GM12878 (cell line): ENCODE results near the gene PUSL1. TPM values are rescaled to one million over a fixed set of nuclear protein-coding genes. Genes with fewer than 3 reads are reported as not detected.

Experiments
- ATAC-seq: fragments of 200-7000 bp; cut with Tn5 transposase; 3 replicates; pipeline ENCODE4 v1.9.1; 2020; ENCODE audit warnings: mild to moderate bottlenecking, moderate library complexity
- BruUV-seq: library from RNA; stranded (reverse); fragments of 400-500 nt; replicated peaks from 2 replicates; lab custom pipeline; 2021; lab: Mats Ljungman, UMichigan
- CTCF ChIA-PET: fragments of 300-600 bp; sonication (Branson Sonifier 250); formaldehyde crosslinking; extraction: SDS; loops from one replicate; lab custom pipeline; 2021; ENCODE audit warnings: inconsistent platforms; lab: Yijun Ruan, JAX
- POLR2A ChIA-PET: fragments of 350-600 bp; formaldehyde crosslinking; extraction: SDS; loops from one replicate; lab custom pipeline; 2021; ENCODE audit warnings: inconsistent platforms; lab: Charles Lee
- RAD21 ChIA-PET: fragments of 300-600 bp; sonication (Branson Sonifier 250); formaldehyde crosslinking; loops from one replicate; lab custom pipeline; 2023; ENCODE audit warnings: antibody characterized with exemption; ENCODE audit not compliant: unreplicated experiment; lab: Charles Lee
- SMC1A ChIA-PET: fragments of 300-600 bp; sonication (Branson Sonifier 250); formaldehyde crosslinking; loops from one replicate; lab custom pipeline; 2023; ENCODE audit not compliant: unreplicated experiment, uncharacterized antibody; lab: Charles Lee
- DNase-seq: peaks from one replicate; pipeline ENCODE4 v3.0.0-alpha.2; 2011; ENCODE audit warnings: low read depth, low spot score
- FAIRE-seq: peaks from 3 replicates; lab custom pipeline; 2011; peaks lifted over from hg19 to GRCh38; lab: Jason Lieb, UNC
- H2AFZ ChIP-seq: 2 replicates; pipeline ENCODE4 v1.6.0; 2011; ENCODE audit warnings: low read depth, low read length, control low read depth; ENCODE audit not compliant: control insufficient read depth
- H3K27ac ChIP-seq: 2 replicates; pipeline ENCODE4 v1.5.1; 2011; ENCODE audit warnings: control low read depth; ENCODE audit not compliant: control insufficient read depth, insufficient read depth
- H3K27me3 ChIP-seq, 2 experiments: replicated peaks in 1 of 2; 2 replicates each; pipeline versions ENCODE4 v1.6.0 to v1.6.1; 2011; ENCODE audit warnings: low read length in 1 of 2; ENCODE audit not compliant: control insufficient read depth in 2 of 2, insufficient read depth in 2 of 2
- H3K36me3 ChIP-seq, 2 experiments: 2 replicates each; pipeline ENCODE4 v1.5.1; 2011; ENCODE audit warnings: low read length in 1 of 2; ENCODE audit not compliant: control insufficient read depth in 2 of 2, insufficient read depth in 2 of 2
- H3K4me1 ChIP-seq: 2 replicates; pipeline ENCODE4 v1.6.1; 2011; ENCODE audit warnings: mild to moderate bottlenecking, low read length, moderate library complexity, mixed read lengths; ENCODE audit not compliant: control insufficient read depth, insufficient read depth
- H3K4me2 ChIP-seq: 2 replicates; pipeline ENCODE4 v1.6.0; 2011; ENCODE audit warnings: control low read depth; ENCODE audit not compliant: control insufficient read depth, insufficient read depth
- H3K4me3 ChIP-seq: fragments of 200-600 bp; sonication (generic); 2 replicates; pipeline ENCODE4 v1.5.1; 2016
- H3K79me2 ChIP-seq: 2 replicates; pipeline ENCODE4 v1.6.0; 2011; ENCODE audit warnings: low read length; ENCODE audit not compliant: control insufficient read depth, insufficient read depth
- H3K9ac ChIP-seq: 2 replicates; pipeline ENCODE4 v1.8.0; 2011; ENCODE audit warnings: low read length, control low read depth, mixed read lengths; ENCODE audit not compliant: control insufficient read depth, insufficient read depth
- H3K9me3 ChIP-seq: replicated peaks from 3 replicates; pipeline ENCODE4 v1.5.1; 2011; ENCODE audit warnings: mild to moderate bottlenecking, low read length; ENCODE audit not compliant: control insufficient read depth, insufficient read depth
- H4K20me1 ChIP-seq: 2 replicates; pipeline ENCODE4 v1.6.0; 2011; ENCODE audit not compliant: control insufficient read depth, insufficient read depth
- BCL11A ChIP-seq: IDR thresholded peaks from 2 replicates; pipeline ENCODE4 v1.6.1; 2011; ENCODE audit warnings: low read depth, low read length
- CEBPB ChIP-seq, 2 experiments: fragments of 150-350 bp in 1 of 2; IDR thresholded peaks; 2 replicates each; pipeline ENCODE4 v1.6.1; 2012 to 2014; ENCODE audit warnings: low read depth in 2 of 2, low read length in 2 of 2, borderline replicate concordance in 1 of 2, inconsistent platforms in 1 of 2
- KDM1A ChIP-seq: fragments of 200-600 bp; sonication (generic); IDR thresholded peaks from 2 replicates; pipeline ENCODE4 v1.6.1; 2016; ENCODE audit warnings: borderline replicate concordance
- NR2C1 ChIP-seq: fragments of 450-650 bp; IDR thresholded peaks from 2 replicates; pipeline ENCODE4 v1.6.1; 2017; ENCODE audit warnings: antibody characterized with exemption, mild to moderate bottlenecking, moderate library complexity
- PAX8 ChIP-seq: fragments of 450-650 bp; IDR thresholded peaks from 2 replicates; pipeline ENCODE4 v1.6.1; 2017; ENCODE audit warnings: mild to moderate bottlenecking, moderate library complexity
- SP1 ChIP-seq: IDR thresholded peaks from one replicate; pipeline ENCODE4 v1.6.1; 2011; ENCODE audit warnings: low read depth, low read length
- WGBS: methylation state at CpG from one replicate; pipeline ENCODE4 v1.1.6; 2016; ENCODE audit warnings: low lambda C conversion rate; ENCODE audit not compliant: insufficient replicate concordance, insufficient coverage; ENCODE audit errors: missing lambda C conversion rate; 5-methylcytosine and 5-hydroxymethylcytosine counted together
- in situ Hi-C: fragments of 300-500 bp; cut with MboI; formaldehyde crosslinking; loops from 9 replicates; pipeline ENCODE4 v1.14.3; 2018; ENCODE audit warnings: mixed read lengths
- intact Hi-C: fragments of 100-400 bp; cut with micrococcal nuclease; formaldehyde crosslinking; loops from one replicate; pipeline ENCODE4 v1.14.2; 2022; ENCODE audit not compliant: unreplicated experiment
- polyA plus RNA-seq, 11 experiments: library from polyadenylated mRNA; depleted of rRNA in 4 of 11; unstranded in 6 of 11; stranded (reverse) in 5 of 11; fragments of >200 nt; fragmentation: Nextera tagmentation in 4 of 11; fragmentation: Illumina TruSeq in 1 of 11; extraction: Ambion mirVana in 4 of 11; extraction: Trizol in 1 of 11; gene quantifications; 1 replicate in 1 of 11; 2 replicates in 10 of 11; pipeline versions ENCODE4 v1.2.1 to v1.2.3, GENCODE V29; 2011 to 2016; ENCODE audit warnings: inconsistent platforms in 2 of 11, missing spikeins in 2 of 11, low read depth in 1 of 11
- total RNA-seq, 4 experiments: library from RNA; depleted of rRNA in 3 of 4; stranded (reverse); fragments of >200 nt in 3 of 4; fragmentation: Illumina TruSeq in 1 of 4; extraction: Trizol in 1 of 4; gene quantifications; 2 replicates each; pipeline versions ENCODE4 v1.2.1 to v1.2.3, GENCODE V29; 2013 to 2021
- TF ChIP-seq, protein P1 (sequence below): IDR thresholded peaks from 2 replicates; pipeline ENCODE4 v1.6.1; 2011; ENCODE audit warnings: borderline replicate concordance, low read depth, mild to moderate bottlenecking, moderate library complexity, low read length; ENCODE audit not compliant: insufficient read depth, poor library complexity, severe bottlenecking
- TF ChIP-seq, protein P2 (sequence below): fragments of 450-650 bp; IDR thresholded peaks from 2 replicates; pipeline ENCODE4 v1.6.1; 2017; ENCODE audit warnings: antibody characterized with exemption, mild to moderate bottlenecking, moderate library complexity
- TF ChIP-seq, protein P3 (sequence below): IDR thresholded peaks from 2 replicates; pipeline ENCODE4 v1.6.1; 2012; ENCODE audit warnings: low read length, inconsistent platforms
- TF ChIP-seq, protein P4 (sequence below): IDR thresholded peaks from 2 replicates; pipeline ENCODE4 v1.6.1; 2011; ENCODE audit warnings: mild to moderate bottlenecking, low read depth, low read length, moderate library complexity; ENCODE audit not compliant: insufficient replicate concordance

Gene PUSL1
- total and polyA plus RNA-seq, 10 of the 15 experiments (the other 5 are each of a cell fraction or from before 2014, with no cell fraction given): 0.16 to 28.4 (median 15.1) TPM

DNA sequence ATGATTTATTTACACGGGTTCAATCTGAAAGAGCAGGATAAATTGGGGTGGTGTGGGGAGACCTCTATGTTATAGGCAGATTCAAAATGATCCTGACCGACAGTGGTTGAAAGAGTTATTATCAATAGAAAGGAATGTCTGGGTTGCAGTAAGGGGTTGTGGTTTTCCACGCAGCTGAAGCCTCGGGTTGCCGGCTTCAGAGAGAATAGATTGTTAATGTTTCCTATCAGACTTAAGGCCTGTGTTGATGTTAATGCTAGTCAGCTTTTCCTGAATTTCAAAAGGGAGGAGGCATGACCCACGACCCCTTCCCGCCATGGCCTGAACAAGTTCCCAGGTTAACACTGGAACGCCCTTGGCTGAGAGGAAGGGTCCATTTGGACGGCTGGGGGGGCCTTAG is 32.6 kb upstream of the PUSL1 start:
- Histone ChIP-seq H3K9ac (no peak overlapping the region), H4K20me1 (peaks cover 4% of the 10 kb centered on the region; the same call in 1 of the 2 replicates), H3K4me3 (no peak overlapping the region), H3K79me2 (peaks cover 28% of the 10 kb centered on the region), H3K36me3 (peaks cover 0 to 4% of the 10 kb centered on the region in 2 experiments; a peak in 1 of 4 replicates), H3K4me1 (peaks cover 18% of the 10 kb centered on the region), H3K27me3 (no peaks in the 10 kb centered on the region), H3K9me3 (no peaks in the 10 kb centered on the region), H3K4me2 (no peak overlapping the region), H3K27ac (no peak overlapping the region), H2AFZ (no peak overlapping the region)
- CTCF ChIA-PET: interaction anchor here (0.6 kb wide), 1 partner anchor 154 kb away, joined by 3 read pairs; no protein-coding TSS in a partner anchor
- BruUV-seq: no TSS peak
- SMC1A ChIA-PET: no interaction called here
- DNase-seq (no peak), ATAC-seq (no peak), FAIRE-seq (no peak)
- TF ChIP-seq, protein P1, sequence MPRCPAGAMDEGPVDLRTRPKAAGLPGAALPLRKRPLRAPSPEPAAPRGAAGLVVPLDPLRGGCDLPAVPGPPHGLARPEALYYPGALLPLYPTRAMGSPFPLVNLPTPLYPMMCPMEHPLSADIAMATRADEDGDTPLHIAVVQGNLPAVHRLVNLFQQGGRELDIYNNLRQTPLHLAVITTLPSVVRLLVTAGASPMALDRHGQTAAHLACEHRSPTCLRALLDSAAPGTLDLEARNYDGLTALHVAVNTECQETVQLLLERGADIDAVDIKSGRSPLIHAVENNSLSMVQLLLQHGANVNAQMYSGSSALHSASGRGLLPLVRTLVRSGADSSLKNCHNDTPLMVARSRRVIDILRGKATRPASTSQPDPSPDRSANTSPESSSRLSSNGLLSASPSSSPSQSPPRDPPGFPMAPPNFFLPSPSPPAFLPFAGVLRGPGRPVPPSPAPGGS: no peak
- TF ChIP-seq KDM1A: no peak
- TF ChIP-seq NR2C1: no peak
- WGBS: 68% methylated on average over 9 of the region's 9 CpGs
- POLR2A ChIA-PET: no interaction called here
- RAD21 ChIA-PET: no interaction called here
- in situ Hi-C loops (no loop called here), intact Hi-C loops (no loop called here)

DNA sequence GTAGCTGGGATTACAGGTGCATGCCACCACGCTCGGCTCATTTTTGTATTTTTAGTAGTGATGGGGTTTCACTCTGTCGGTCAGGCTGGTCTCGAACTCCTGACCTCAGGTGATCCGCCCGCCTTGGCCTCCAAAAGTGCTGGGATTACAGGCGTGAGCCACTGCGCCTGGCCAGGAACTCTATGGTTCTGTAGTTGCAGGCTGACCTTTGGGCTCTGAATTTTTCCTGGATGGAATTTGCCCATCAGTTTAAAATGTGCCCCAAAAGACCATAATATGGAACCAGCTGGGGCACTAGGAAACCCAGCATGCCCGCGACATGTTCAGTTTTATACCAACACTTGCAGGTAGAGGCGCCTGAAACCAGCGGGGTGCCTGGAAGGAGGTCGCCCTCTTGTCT is 29.8 kb upstream of the PUSL1 start:
- Histone ChIP-seq H3K27me3 (no peaks in the 10 kb centered on the region), H3K36me3 (no peaks in the 10 kb centered on the region), H3K4me2 (no peak overlapping the region), H3K9me3 (no peaks in the 10 kb centered on the region), H3K79me2 (peaks cover under 1% of the 10 kb centered on the region), H3K4me1 (peaks cover 3% of the 10 kb centered on the region), H3K4me3 (no peak overlapping the region), H3K9ac (no peak overlapping the region), H2AFZ (no peak overlapping the region), H3K27ac (no peak overlapping the region), H4K20me1 (no peaks in the 10 kb centered on the region)
- in situ Hi-C loops (no loop called here), intact Hi-C loops (no loop called here)
- FAIRE-seq: no peak
- RAD21 ChIA-PET: no interaction called here
- WGBS: 73% methylated on average over 13 of the region's 13 CpGs
- POLR2A ChIA-PET: interaction anchor here (0.7 kb wide), 1 partner anchor 94 kb away, joined by 3 read pairs; no protein-coding TSS in a partner anchor
- no peak for DNase-seq
- CTCF ChIA-PET: no interaction called here
- BruUV-seq: no TSS peak
- no peak for ATAC-seq
- SMC1A ChIA-PET: interaction anchor here (0.7 kb wide), 1 partner anchor 97 kb away, joined by 3 read pairs; the partner anchor contains the start of gene AURKAIP1
- TF ChIP-seq, protein P2, sequence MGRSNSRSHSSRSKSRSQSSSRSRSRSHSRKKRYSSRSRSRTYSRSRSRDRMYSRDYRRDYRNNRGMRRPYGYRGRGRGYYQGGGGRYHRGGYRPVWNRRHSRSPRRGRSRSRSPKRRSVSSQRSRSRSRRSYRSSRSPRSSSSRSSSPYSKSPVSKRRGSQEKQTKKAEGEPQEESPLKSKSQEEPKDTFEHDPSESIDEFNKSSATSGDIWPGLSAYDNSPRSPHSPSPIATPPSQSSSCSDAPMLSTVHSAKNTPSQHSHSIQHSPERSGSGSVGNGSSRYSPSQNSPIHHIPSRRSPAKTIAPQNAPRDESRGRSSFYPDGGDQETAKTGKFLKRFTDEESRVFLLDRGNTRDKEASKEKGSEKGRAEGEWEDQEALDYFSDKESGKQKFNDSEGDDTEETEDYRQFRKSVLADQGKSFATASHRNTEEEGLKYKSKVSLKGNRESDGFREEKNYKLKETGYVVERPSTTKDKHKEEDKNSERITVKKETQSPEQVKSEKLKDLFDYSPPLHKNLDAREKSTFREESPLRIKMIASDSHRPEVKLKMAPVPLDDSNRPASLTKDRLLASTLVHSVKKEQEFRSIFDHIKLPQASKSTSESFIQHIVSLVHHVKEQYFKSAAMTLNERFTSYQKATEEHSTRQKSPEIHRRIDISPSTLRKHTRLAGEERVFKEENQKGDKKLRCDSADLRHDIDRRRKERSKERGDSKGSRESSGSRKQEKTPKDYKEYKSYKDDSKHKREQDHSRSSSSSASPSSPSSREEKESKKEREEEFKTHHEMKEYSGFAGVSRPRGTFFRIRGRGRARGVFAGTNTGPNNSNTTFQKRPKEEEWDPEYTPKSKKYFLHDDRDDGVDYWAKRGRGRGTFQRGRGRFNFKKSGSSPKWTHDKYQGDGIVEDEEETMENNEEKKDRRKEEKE: no peak
- no peak for TF ChIP-seq BCL11A
- TF ChIP-seq, protein P3, sequence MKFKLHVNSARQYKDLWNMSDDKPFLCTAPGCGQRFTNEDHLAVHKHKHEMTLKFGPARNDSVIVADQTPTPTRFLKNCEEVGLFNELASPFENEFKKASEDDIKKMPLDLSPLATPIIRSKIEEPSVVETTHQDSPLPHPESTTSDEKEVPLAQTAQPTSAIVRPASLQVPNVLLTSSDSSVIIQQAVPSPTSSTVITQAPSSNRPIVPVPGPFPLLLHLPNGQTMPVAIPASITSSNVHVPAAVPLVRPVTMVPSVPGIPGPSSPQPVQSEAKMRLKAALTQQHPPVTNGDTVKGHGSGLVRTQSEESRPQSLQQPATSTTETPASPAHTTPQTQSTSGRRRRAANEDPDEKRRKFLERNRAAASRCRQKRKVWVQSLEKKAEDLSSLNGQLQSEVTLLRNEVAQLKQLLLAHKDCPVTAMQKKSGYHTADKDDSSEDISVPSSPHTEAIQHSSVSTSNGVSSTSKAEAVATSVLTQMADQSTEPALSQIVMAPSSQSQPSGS: no peak
- TF ChIP-seq PAX8: no peak
- no peak for TF ChIP-seq CEBPB (IDR thresholded peaks at IDR 0.05; ENCODE audit: borderline replicate concordance in 1 of 2, low read depth in 2 of 2, low read length in 2 of 2)
- no peak for TF ChIP-seq SP1
- TF ChIP-seq, protein P4, sequence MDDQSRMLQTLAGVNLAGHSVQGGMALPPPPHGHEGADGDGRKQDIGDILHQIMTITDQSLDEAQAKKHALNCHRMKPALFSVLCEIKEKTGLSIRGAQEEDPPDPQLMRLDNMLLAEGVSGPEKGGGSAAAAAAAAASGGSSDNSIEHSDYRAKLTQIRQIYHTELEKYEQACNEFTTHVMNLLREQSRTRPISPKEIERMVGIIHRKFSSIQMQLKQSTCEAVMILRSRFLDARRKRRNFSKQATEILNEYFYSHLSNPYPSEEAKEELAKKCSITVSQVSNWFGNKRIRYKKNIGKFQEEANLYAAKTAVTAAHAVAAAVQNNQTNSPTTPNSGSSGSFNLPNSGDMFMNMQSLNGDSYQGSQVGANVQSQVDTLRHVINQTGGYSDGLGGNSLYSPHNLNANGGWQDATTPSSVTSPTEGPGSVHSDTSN: no peak
